Duodenal mucosa (tissue), 2 donors: Measurements from ENCODE around the gene CTAGE9.

Experiments
- H3K27ac ChIP-seq: one replicate; pipeline ENCODE4 v1.7.0; 2013; ENCODE audit warnings: low read depth, low read length
- H3K27me3 ChIP-seq, 2 donors: one replicate each; pipeline ENCODE4 v1.7.0; 2013; ENCODE audit warnings: low read length in 2 of 2, control low read depth in 1 of 2; ENCODE audit not compliant: insufficient read depth in 2 of 2, control insufficient read depth in 1 of 2
- H3K36me3 ChIP-seq, 2 donors: one replicate each; pipeline ENCODE4 v1.7.0; 2013; ENCODE audit warnings: low read length in 2 of 2, control low read depth in 1 of 2; ENCODE audit not compliant: insufficient read depth in 2 of 2, control insufficient read depth in 1 of 2
- H3K4me1 ChIP-seq, 2 donors: one replicate each; pipeline ENCODE4 v1.7.0; 2013; ENCODE audit warnings: low read length in 2 of 2, control low read depth in 1 of 2; ENCODE audit not compliant: insufficient read depth in 2 of 2, control insufficient read depth in 1 of 2
- H3K4me3 ChIP-seq, 2 donors: one replicate each; pipeline ENCODE4 v1.7.0; 2013; ENCODE audit warnings: low read length in 2 of 2, low read depth in 1 of 2
- H3K9ac ChIP-seq, 2 donors: one replicate each; pipeline ENCODE4 v1.7.0; 2013; ENCODE audit warnings: low read length in 2 of 2, low read depth in 1 of 2
- H3K9me3 ChIP-seq, 2 donors: one replicate each; pipeline ENCODE4 v1.7.0; 2013; ENCODE audit warnings: low read length in 2 of 2, control low read depth in 1 of 2; ENCODE audit not compliant: control insufficient read depth in 1 of 2

The CTAGE9 gene

GRCh38 chr6:131678442-131678841, 32.4 kb downstream of the CTAGE9 start:
- Histone ChIP-seq H3K4me1 (no peaks in the 10 kb centered on the region), H3K36me3 (no peaks in the 10 kb centered on the region), H3K4me3 (no peak overlapping the region), H3K9me3 (no peaks in the 10 kb centered on the region), H3K9ac (no peak overlapping the region), H3K27me3 (no peaks in the 10 kb centered on the region), H3K27ac (no peak overlapping the region)

GRCh38 chr6:131673184-131673583, 37.6 kb downstream of the CTAGE9 start:
- Histone ChIP-seq H3K36me3 (no peaks in the 10 kb centered on the region), H3K4me1 (no peaks in the 10 kb centered on the region), H3K9ac (no peak overlapping the region), H3K9me3 (no peaks in the 10 kb centered on the region), H3K27me3 (no peaks in the 10 kb centered on the region), H3K27ac (no peak overlapping the region), H3K4me3 (no peak overlapping the region)

DNA sequence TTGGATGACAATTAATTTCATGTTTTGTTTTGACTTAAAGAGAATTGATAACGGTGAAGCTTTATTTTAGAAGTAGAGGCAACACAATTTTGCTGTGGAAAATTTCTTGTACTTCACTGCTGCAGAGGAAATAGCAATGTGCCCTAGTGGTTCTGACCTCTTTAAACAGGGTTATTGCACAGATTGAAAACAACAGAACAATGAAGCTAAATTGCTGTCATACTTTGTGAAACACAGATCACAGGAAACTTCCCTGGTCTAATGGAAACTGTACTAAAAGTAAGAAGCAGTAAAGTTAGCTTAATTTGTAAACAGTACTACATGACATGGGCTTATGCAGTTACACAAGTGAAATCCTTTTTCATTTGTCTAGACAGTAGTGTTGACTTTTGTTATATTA, 40.9 kb downstream of the CTAGE9 start:
- Histone ChIP-seq H3K4me3 (no peak overlapping the region), H3K9me3 (no peaks in the 10 kb centered on the region), H3K36me3 (no peaks in the 10 kb centered on the region), H3K4me1 (no peaks in the 10 kb centered on the region), H3K27ac (no peak overlapping the region), H3K9ac (no peak overlapping the region), H3K27me3 (no peaks in the 10 kb centered on the region)

- H3K27me3 ChIP-seq, result no peaks in the 10 kb centered on the region
- no peak overlapping the region for H3K9ac ChIP-seq
- H3K27ac ChIP-seq, result no peak overlapping the region
- H3K4me1 ChIP-seq, result no peaks in the 10 kb centered on the region
- no peaks in the 10 kb centered on the region for H3K9me3 ChIP-seq
- H3K36me3 ChIP-seq, result no peaks in the 10 kb centered on the region
- H3K4me3 ChIP-seq, result no peak overlapping the region
These were observed 47.1 kb downstream of the CTAGE9 start for GRCh38 chr6:131663578-131664165.

- no peaks in the 10 kb centered on the region for H3K9me3 ChIP-seq
- no peak overlapping the region for H3K4me3 ChIP-seq
- H3K36me3 ChIP-seq, result no peaks in the 10 kb centered on the region
- no peaks in the 10 kb centered on the region for H3K27me3 ChIP-seq
- no peak overlapping the region for H3K27ac ChIP-seq
- no peak overlapping the region for H3K9ac ChIP-seq
- no peaks in the 10 kb centered on the region for H3K4me1 ChIP-seq
These were observed 50.6 kb downstream of the CTAGE9 start for GRCh38 chr6:131660195-131660594.
